NCI-H524 treated with DMSO at 0.1 percent for 48 hours (cell line): Measurements from ENCODE around the gene SS18.

ENCODE experiments used
- DNase-seq: peaks from one replicate; lab custom pipeline; 2025; lab: John Stamatoyannopoulos, UW

The SS18 gene

GRCh38 chr18:25998461-25998860 is 92.0 kb downstream of the SS18 start:
- DNase-seq = no peak

DNA sequence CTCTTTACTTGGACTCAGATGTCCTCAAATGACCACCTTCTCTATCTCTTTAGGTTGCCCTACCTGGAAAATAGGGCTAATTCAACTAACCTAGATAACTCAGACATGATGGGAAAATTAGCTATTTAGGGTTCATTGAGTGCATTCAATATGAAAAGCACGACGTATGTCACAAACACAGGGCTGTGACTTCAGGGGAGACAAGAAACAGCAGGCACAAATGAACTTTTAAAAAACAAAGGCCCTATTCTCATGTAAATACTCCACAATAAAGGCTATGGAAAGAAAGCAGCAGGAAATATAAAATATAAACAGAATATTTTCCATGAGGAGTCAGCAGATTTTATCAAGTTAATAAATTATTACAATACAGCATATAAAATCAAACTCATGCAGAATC is 97.8 kb downstream of the SS18 start:
- DNase-seq = no peak

GRCh38 chr18:25990473-25990872 is 99.9 kb downstream of the SS18 start:
- no peak for DNase-seq

- DNase-seq = no peak
These were observed 104.6 kb downstream of the SS18 start for GRCh38 chr18:25985707-25986394.

GRCh38 chr18:25983730-25984129 is 106.7 kb downstream of the SS18 start:
- no peak for DNase-seq

DNA sequence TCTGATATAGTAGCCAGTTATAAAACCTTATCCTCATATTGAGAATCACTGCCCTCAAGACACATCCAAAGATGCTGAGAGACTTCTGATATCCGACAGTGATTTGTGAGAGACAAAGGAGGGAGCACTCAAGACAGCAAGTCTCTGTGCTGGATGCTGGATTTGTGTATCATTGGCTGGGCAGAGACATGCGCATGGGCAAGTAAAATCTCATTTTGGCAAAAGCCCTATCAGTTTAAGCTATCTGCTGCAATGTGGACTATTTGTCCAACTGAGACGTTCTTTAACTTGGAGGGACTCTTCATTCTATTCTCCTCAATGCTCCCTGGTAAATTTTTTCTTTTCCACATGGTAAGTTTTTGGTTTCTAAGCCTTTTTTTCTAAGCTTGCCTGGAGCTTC is 107.5 kb downstream of the SS18 start:
- DNase-seq = no peak

GRCh38 chr18:25982153-25982552 is 108.3 kb downstream of the SS18 start:
- no peak for DNase-seq

GRCh38 chr18:25979369-25980040 is 110.9 kb downstream of the SS18 start:
- no peak for DNase-seq

GRCh38 chr18:25976554-25976953 is 113.9 kb downstream of the SS18 start:
- DNase-seq = no peak

DNA sequence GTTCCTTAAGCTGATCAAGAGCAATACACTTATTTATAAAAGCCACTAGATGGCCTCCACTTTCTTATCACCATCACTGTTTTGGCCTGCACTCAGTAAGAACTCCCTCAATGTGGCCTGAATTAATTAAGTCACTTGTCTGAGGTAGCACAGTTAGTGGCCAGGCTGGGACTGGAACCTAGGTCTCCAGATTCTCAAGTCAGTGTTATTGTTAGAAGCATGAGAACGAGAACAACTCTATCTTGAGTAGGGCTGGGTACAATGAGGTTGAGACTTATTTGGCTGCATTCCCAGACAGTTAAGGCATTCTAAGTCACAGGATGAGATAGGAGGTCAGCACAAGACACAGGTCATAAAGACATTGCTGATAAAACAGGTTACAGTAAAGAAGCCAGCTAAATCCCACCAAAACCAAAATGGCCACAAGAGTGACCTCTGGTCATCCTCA is 115.8 kb downstream of the SS18 start:
- DNase-seq = no peak
